Effector CD8-positive, alpha-beta T cell (primary cell): Measurements from ENCODE around the gene NKAIN2.
"Not testable (repeated sequence)": the region's sequence is repeated elsewhere in the genome, so short reads cannot be mapped to it uniquely, and the experiment has no call there.

Experiments
- DNase-seq: peaks from one replicate; lab custom pipeline; 2025; lab: John Stamatoyannopoulos, UW

Gene NKAIN2

GRCh38 chr6:124434421-124434820, 630.8 kb downstream of the NKAIN2 start:
- DNase-seq: no peak

- DNase-seq: no peak
Observed at GRCh38 chr6:124436803-124437202, 633.1 kb downstream of the NKAIN2 start.

GRCh38 chr6:124438546-124439065, 634.9 kb downstream of the NKAIN2 start:
- no peak for DNase-seq

GRCh38 chr6:124441450-124441849, 637.8 kb downstream of the NKAIN2 start:
- no peak for DNase-seq

GRCh38 chr6:124443541-124443940, 639.9 kb downstream of the NKAIN2 start:
- no peak for DNase-seq

GRCh38 chr6:124445581-124445980, 641.9 kb downstream of the NKAIN2 start:
- DNase-seq: no peak

GRCh38 chr6:124446961-124447360, 643.3 kb downstream of the NKAIN2 start:
- DNase-seq: no peak

- no peak for DNase-seq
Observed at GRCh38 chr6:124459268-124459667, 655.6 kb downstream of the NKAIN2 start.

- no peak for DNase-seq
Observed at GRCh38 chr6:124462750-124463149, 659.1 kb downstream of the NKAIN2 start.

GRCh38 chr6:124463271-124463670, 659.6 kb downstream of the NKAIN2 start:
- no peak for DNase-seq

GRCh38 chr6:124464600-124464999, 660.9 kb downstream of the NKAIN2 start:
- DNase-seq: not testable (repeated sequence)

- DNase-seq: no peak
Observed at GRCh38 chr6:124466949-124467348, 663.3 kb downstream of the NKAIN2 start.

- no peak for DNase-seq
Observed at GRCh38 chr6:124467366-124467765, 663.7 kb downstream of the NKAIN2 start.

GRCh38 chr6:124470803-124471202, 667.1 kb downstream of the NKAIN2 start:
- no peak for DNase-seq

GRCh38 chr6:124475176-124475575, 671.5 kb downstream of the NKAIN2 start:
- DNase-seq: no peak

GRCh38 chr6:124478906-124479305, 675.2 kb downstream of the NKAIN2 start:
- no peak for DNase-seq

- no peak for DNase-seq
Observed at GRCh38 chr6:124479991-124480430, 676.3 kb downstream of the NKAIN2 start.

GRCh38 chr6:124482071-124482491, 678.4 kb downstream of the NKAIN2 start:
- DNase-seq: no peak

- no peak for DNase-seq
Observed at GRCh38 chr6:124487623-124488431, 684.2 kb downstream of the NKAIN2 start.

- DNase-seq: no peak
Observed at GRCh38 chr6:124490122-124490521, 686.5 kb downstream of the NKAIN2 start.

- no peak for DNase-seq
Observed at GRCh38 chr6:124493259-124493658, 689.6 kb downstream of the NKAIN2 start.

GRCh38 chr6:124494956-124495664, 691.4 kb downstream of the NKAIN2 start:
- no peak for DNase-seq

- no peak for DNase-seq
Observed at GRCh38 chr6:124495665-124496190, 692.1 kb downstream of the NKAIN2 start.
